ENCODE results near the gene ITPKC.
"Not testable (repeated sequence)": the region's sequence is repeated elsewhere in the genome, so short reads cannot be mapped to it uniquely, and the experiment has no call there.

Gene ITPKC

DNA sequence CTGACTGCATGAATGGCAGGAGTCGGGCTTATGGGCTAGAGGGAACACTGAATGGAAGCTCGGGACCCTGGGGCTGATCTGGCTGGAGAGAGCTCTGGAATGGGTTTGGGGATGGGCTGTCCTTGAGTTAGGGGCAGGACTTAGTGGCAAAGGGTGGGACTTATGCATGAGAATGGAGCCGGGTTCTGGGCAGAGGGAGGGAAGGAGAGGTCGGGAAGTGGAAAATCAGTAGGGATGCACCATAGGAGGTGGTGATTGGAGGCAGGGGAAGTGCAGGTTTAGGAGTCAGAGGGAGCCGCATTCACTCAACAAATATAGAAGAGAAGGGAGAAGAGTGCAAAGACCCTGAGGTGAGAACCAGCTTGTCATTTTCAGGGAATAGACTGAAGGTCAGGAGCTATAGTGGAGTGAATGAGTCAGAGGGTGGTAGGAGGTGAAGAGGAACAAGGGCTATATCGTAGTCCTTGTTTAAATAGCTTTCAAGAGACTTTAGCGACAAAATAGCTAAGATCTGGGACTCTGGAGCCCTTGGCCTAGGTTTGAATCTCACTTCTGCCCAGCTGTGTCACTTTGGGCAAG is 61.9 kb downstream of the ITPKC start:
- peaks cover 30% of the 10 kb centered on the region for H3K36me3 ChIP-seq (ENCODE audit: insufficient read depth, insufficient read length, low read length)
- H3K9ac ChIP-seq (ENCODE audit: insufficient read length, low read depth), result peak overlapping the region; percentile 70
- no peaks in the 10 kb centered on the region for H3K9me3 ChIP-seq (ENCODE audit: insufficient read depth, low read length)
- no peaks in the 10 kb centered on the region for H3K27me3 ChIP-seq (ENCODE audit: insufficient read depth, insufficient read length)
- H3K4me3 ChIP-seq (ENCODE audit: insufficient read length, low read depth), result peak overlapping the region; percentile 59
- no peak for DNase-seq (ENCODE audit: low read depth, low spot score)
- no peak for TF ChIP-seq ZNF274 (IDR thresholded peaks at IDR 0.05; ENCODE audit: low read depth, low read length)
- TF ChIP-seq SUZ12 (IDR thresholded peaks at IDR 0.05; ENCODE audit: extremely low read depth, insufficient read depth, insufficient read length), result no peak
- TF ChIP-seq YY1 (IDR thresholded peaks at IDR 0.05; ENCODE audit: insufficient read depth, insufficient read length), result no peak
- peaks cover 10% of the 10 kb centered on the region for H3K4me1 ChIP-seq (ENCODE audit: insufficient read depth, insufficient read length)

DNA sequence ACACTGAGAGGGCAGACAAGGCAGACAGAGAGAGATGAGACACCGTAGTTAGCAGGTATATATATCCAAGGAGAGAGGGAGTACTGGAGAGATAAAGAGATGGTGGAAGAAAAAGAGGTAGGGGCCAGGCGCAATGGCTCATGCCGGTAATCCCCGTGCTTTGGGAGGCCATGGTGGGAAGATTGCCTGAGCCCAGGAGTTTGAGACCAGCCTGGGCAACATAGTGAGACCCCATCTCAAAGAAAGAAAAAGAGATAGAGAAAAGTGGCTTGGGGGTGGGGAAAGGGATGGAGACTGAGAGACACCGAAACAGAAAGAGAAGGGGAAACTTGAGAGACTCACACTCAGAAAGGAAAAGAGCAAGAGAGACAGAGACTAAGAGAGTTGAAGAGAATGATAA is 63.7 kb downstream of the ITPKC start:
- no peak for DNase-seq (ENCODE audit: low read depth, low spot score)

DNA sequence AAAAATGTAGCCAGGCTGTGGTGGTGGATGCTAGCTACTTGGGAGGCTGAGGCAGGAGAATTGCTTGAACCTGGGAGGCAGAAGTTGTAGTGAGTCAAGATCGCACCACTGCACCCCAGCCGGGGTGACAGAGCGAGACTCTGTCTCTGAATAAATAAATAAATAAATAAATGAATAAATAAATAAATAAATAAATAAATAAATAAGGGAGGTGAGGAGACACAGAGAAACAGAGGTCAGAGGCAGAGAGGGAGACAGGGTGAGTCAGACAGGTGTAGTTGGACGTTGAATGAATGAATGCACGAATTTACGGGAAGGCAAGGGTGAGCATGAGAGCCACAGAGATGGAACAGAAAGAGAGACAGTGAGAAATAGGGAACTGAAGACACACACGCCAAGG is 64.2 kb downstream of the ITPKC start:
- Histone ChIP-seq H3K9ac (ENCODE audit: insufficient read length, low read depth) (no peak overlapping the region), H3K9me3 (ENCODE audit: insufficient read depth, low read length) (no peaks in the 10 kb centered on the region), H3K4me1 (ENCODE audit: insufficient read depth, insufficient read length) (peaks cover 5% of the 10 kb centered on the region), H3K27me3 (ENCODE audit: insufficient read depth, insufficient read length) (no peaks in the 10 kb centered on the region), H3K36me3 (ENCODE audit: insufficient read depth, insufficient read length, low read length) (peaks cover 25% of the 10 kb centered on the region), H3K4me3 (ENCODE audit: insufficient read length, low read depth) (no peak overlapping the region)
- no peak for DNase-seq (ENCODE audit: low read depth, low spot score)
- no peak for TF ChIP-seq YY1 (IDR thresholded peaks at IDR 0.05; ENCODE audit: insufficient read depth, insufficient read length)

More for the DNA sequence above, 63.7 kb downstream of the ITPKC start:
- Histone ChIP-seq H3K9ac (ENCODE audit: insufficient read length, low read depth) (no peak overlapping the region), H3K36me3 (ENCODE audit: insufficient read depth, insufficient read length, low read length) (peaks cover 27% of the 10 kb centered on the region), H3K4me1 (ENCODE audit: insufficient read depth, insufficient read length) (peaks cover 5% of the 10 kb centered on the region), H3K27me3 (ENCODE audit: insufficient read depth, insufficient read length) (no peaks in the 10 kb centered on the region), H3K4me3 (ENCODE audit: insufficient read length, low read depth) (no peak overlapping the region), H3K9me3 (ENCODE audit: insufficient read depth, low read length) (no peaks in the 10 kb centered on the region)
- TF ChIP-seq ZNF274 (IDR thresholded peaks at IDR 0.05; ENCODE audit: low read depth, low read length), result no peak
- TF ChIP-seq YY1 (IDR thresholded peaks at IDR 0.05; ENCODE audit: insufficient read depth, insufficient read length), result no peak
- TF ChIP-seq SUZ12 (IDR thresholded peaks at IDR 0.05; ENCODE audit: extremely low read depth, insufficient read depth, insufficient read length), result no peak

DNA sequence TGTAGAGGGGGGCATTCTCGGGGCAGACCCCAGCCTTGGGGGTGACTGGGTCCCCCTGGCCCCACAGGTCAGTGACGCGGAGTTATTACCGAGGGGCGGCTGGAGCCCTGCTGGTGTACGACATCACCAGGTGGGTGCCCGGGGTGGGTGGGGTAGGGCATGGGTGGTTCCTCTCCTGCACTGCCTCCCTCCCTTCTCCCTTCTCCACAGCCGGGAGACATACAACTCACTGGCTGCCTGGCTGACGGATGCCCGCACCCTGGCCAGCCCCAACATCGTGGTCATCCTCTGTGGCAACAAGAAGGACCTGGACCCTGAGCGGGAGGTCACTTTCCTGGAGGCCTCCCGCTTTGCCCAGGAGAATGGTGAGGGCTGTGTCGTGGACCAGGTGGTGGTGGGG is 66.8 kb downstream of the ITPKC start:
- no peak overlapping the region for H3K9ac ChIP-seq (ENCODE audit: insufficient read length, low read depth)
- H3K4me1 ChIP-seq (ENCODE audit: insufficient read depth, insufficient read length), result peaks cover 6% of the 10 kb centered on the region
- DNase-seq (ENCODE audit: low read depth, low spot score), result no peak
- no peaks in the 10 kb centered on the region for H3K9me3 ChIP-seq (ENCODE audit: insufficient read depth, low read length)
- H3K27me3 ChIP-seq (ENCODE audit: insufficient read depth, insufficient read length), result no peaks in the 10 kb centered on the region
- H3K4me3 ChIP-seq (ENCODE audit: insufficient read length, low read depth), result no peak overlapping the region
- H3K36me3 ChIP-seq (ENCODE audit: insufficient read depth, insufficient read length, low read length), result peaks cover 34% of the 10 kb centered on the region
- no peak for TF ChIP-seq SUZ12 (IDR thresholded peaks at IDR 0.05; ENCODE audit: extremely low read depth, insufficient read depth, insufficient read length)
- TF ChIP-seq ZNF274 (IDR thresholded peaks at IDR 0.05; ENCODE audit: low read depth, low read length), result no peak
- TF ChIP-seq YY1 (IDR thresholded peaks at IDR 0.05; ENCODE audit: insufficient read depth, insufficient read length), result no peak

DNA sequence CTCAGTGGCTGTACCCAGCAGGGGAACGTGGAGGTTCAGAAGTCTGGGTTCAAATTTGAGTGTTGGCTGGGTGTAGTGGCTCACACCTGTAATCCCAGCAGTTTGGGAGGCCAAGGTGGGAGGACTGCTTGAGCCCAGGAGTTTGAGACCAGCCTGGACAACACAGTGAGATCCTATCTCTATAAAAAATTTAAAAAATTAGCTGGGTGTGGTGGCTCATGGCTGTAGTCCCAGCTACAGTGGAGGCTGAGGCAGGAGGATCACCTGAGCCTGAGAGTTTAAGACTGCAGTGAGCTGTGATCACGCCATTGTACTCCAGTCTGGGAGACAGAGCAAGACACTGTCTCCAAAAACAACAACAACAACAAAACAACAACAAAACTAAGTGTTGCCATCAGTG is 67.2 kb downstream of the ITPKC start:
- H3K4me3 ChIP-seq (ENCODE audit: insufficient read length, low read depth), result not testable (repeated sequence)

DNA sequence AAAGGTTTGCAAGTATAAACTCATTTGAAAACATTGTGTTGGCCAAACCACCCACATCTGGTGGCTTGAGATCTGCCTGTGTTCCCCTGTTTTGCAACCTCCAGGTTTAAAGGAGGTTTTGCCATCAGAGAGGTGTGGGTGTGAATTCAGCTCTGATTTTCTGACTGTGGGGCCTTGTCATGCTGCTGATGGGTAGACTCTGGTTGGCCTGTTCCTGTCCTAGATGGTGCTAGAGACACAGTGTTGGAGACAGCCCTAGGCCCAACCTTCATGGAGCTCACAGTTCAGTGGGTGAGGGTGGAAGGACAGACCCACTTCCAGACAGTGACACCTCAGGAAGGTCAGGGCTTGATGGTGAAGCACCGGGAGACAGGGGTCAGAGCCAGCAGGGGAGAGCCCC is 68.6 kb downstream of the ITPKC start:
- DNase-seq (ENCODE audit: low read depth, low spot score), result no peak
- Histone ChIP-seq H3K36me3 (ENCODE audit: insufficient read depth, insufficient read length, low read length) (peaks cover 32% of the 10 kb centered on the region), H3K27me3 (ENCODE audit: insufficient read depth, insufficient read length) (no peaks in the 10 kb centered on the region), H3K9ac (ENCODE audit: insufficient read length, low read depth) (no peak overlapping the region), H3K9me3 (ENCODE audit: insufficient read depth, low read length) (no peaks in the 10 kb centered on the region), H3K4me1 (ENCODE audit: insufficient read depth, insufficient read length) (peaks cover 4% of the 10 kb centered on the region), H3K4me3 (ENCODE audit: insufficient read length, low read depth) (no peak overlapping the region)
- TF ChIP-seq ZNF274 (IDR thresholded peaks at IDR 0.05; ENCODE audit: low read depth, low read length) (no peak), SUZ12 (IDR thresholded peaks at IDR 0.05; ENCODE audit: extremely low read depth, insufficient read depth, insufficient read length) (no peak), YY1 (IDR thresholded peaks at IDR 0.05; ENCODE audit: insufficient read depth, insufficient read length) (no peak)

More for the DNA sequence above, 67.2 kb downstream of the ITPKC start:
- H3K9ac ChIP-seq (ENCODE audit: insufficient read length, low read depth); H3K4me1 ChIP-seq (ENCODE audit: insufficient read depth, insufficient read length); H3K27me3 ChIP-seq (ENCODE audit: insufficient read depth, insufficient read length); DNase-seq (ENCODE audit: low read depth, low spot score); H3K9me3 ChIP-seq (ENCODE audit: insufficient read depth, low read length): not testable (repeated sequence)
- peaks cover 34% of the 10 kb centered on the region for H3K36me3 ChIP-seq (ENCODE audit: insufficient read depth, insufficient read length, low read length)

DNA sequence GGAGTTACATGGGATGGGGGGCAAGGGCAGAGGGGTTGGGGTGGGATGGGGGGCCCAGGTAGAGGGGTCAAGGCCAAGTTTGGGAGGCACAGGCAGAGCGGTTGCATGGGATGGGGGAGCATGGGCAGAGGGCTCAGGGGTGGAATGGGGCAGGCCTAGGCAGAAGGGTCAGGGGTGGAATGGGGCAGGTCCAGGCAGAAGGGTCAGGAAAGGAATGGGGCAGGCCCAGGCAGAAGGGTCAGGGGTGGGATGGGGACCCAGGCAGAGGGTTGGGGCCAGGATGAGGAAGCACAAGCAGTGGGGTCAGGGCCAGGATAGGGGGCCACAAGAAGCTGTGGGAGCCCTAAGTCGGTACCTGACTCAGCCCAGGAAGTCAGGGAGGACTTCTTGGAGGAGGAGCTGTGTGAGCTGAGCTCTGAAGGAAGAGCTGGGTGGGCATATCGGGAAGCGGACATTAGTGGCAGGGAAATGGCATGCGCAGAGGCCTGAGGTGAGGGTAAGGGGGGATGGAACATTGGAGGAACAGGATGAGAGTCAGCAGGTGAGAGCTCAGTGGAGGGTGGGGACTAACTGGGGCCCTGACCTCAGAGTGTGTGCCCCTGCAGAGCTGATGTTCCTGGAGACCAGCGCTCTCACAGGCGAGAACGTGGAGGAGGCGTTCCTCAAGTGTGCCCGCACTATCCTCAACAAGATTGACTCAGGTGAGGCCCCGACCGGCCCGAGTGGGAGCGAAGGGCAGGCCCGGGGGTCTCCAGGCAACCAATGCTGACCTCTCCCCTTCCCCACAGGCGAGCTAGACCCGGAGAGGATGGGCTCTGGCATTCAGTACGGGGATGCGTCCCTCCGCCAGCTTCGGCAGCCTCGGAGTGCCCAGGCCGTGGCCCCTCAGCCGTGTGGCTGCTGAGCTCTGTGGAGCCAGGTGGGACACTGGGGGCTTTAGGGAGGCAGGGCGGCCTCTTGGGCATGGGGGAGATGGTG is 69.4 kb downstream of the ITPKC start:
- no peak overlapping the region for H3K9ac ChIP-seq (ENCODE audit: insufficient read length, low read depth)
- no peaks in the 10 kb centered on the region for H3K9me3 ChIP-seq (ENCODE audit: insufficient read depth, low read length)
- no peaks in the 10 kb centered on the region for H3K27me3 ChIP-seq (ENCODE audit: insufficient read depth, insufficient read length)
- no peak overlapping the region for H3K4me3 ChIP-seq (ENCODE audit: insufficient read length, low read depth)
- no peak for DNase-seq (ENCODE audit: low read depth, low spot score)
- peaks cover 29% of the 10 kb centered on the region for H3K36me3 ChIP-seq (ENCODE audit: insufficient read depth, insufficient read length, low read length)
- peaks cover 4% of the 10 kb centered on the region for H3K4me1 ChIP-seq (ENCODE audit: insufficient read depth, insufficient read length)
- TF ChIP-seq YY1 (IDR thresholded peaks at IDR 0.05; ENCODE audit: insufficient read depth, insufficient read length) (no peak), SUZ12 (IDR thresholded peaks at IDR 0.05; ENCODE audit: extremely low read depth, insufficient read depth, insufficient read length) (no peak)
